Measurements from ENCODE around the gene RPL27A.

RPL27A gene

DNA sequence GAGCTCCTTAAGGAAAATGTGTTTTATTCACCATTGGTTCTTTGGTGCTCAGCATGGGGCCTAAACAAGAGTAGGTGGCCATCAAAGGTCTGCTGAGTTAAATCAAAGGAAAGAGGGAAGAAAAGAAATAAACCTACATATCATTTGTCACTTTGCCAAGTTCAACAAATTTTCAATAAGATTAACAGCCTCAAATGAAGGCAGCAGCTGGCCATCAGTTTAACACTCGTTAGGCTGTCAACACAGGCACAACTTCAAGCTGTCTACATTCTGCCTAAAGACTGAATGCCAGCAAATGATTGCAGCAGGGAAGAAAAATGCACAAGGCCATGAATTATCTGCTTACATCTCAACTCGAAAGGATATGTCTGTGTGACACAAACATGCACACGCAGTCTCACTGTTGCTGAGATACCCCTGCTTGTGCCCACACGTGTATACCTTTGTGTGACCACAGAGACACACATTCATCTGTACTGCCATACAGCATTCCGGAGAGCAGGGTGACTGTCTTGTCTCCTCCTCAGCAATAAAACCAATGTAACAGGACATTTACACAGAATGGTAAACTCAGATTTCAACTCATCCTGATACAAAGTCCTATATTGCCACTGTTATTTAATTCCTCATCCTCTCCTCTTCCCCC lies 40.3 kb upstream of the RPL27A start:
- H3K27ac ChIP-seq, result no peak overlapping the region
- TF ChIP-seq, protein P1, sequence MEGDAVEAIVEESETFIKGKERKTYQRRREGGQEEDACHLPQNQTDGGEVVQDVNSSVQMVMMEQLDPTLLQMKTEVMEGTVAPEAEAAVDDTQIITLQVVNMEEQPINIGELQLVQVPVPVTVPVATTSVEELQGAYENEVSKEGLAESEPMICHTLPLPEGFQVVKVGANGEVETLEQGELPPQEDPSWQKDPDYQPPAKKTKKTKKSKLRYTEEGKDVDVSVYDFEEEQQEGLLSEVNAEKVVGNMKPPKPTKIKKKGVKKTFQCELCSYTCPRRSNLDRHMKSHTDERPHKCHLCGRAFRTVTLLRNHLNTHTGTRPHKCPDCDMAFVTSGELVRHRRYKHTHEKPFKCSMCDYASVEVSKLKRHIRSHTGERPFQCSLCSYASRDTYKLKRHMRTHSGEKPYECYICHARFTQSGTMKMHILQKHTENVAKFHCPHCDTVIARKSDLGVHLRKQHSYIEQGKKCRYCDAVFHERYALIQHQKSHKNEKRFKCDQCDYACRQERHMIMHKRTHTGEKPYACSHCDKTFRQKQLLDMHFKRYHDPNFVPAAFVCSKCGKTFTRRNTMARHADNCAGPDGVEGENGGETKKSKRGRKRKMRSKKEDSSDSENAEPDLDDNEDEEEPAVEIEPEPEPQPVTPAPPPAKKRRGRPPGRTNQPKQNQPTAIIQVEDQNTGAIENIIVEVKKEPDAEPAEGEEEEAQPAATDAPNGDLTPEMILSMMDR (conservative IDR thresholded peaks at IDR 0.05), result no peak

DNA sequence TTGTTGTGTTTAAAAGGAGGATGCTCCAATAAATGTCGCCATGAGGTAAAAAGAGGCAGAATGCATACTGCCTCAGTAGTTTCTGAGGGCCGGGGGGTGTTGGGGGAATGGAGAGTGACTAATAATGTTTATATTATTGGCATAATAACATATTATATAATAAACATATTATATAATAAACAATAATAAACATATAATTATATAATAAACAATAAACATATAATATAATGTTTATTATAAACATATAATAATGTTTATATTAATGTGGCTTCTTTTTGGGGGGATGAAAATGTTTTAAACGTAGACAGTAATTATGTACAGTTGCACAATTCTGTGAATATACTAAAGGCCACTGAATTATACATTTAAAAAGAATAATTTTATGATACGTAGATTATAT lies 35.7 kb upstream of the RPL27A start:
- H3K27ac ChIP-seq, result no peak overlapping the region
- TF ChIP-seq, protein P1 (conservative IDR thresholded peaks at IDR 0.05), result no peak

DNA sequence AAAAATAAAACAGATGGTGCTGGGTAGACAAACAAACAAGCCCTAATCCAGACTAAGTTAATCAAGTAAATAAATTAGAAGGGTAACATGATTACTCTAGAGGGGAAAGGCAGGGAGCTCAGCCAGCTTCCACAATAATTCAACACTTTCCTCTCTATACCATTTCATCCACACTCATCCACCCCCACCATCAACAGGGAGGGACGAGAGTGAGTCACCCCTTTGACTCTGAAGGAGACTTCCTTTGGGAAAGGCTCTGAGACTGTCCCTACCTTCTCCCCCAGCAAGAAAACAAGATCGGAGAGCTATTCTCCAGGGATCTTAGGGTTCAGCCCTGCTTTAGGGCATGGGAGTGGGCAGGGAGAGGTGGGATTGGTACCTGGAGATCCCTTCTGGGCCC lies 33.2 kb upstream of the RPL27A start:
- H3K27ac ChIP-seq, result no peak overlapping the region
- TF ChIP-seq, protein P1 (conservative IDR thresholded peaks at IDR 0.05), result no peak

DNA sequence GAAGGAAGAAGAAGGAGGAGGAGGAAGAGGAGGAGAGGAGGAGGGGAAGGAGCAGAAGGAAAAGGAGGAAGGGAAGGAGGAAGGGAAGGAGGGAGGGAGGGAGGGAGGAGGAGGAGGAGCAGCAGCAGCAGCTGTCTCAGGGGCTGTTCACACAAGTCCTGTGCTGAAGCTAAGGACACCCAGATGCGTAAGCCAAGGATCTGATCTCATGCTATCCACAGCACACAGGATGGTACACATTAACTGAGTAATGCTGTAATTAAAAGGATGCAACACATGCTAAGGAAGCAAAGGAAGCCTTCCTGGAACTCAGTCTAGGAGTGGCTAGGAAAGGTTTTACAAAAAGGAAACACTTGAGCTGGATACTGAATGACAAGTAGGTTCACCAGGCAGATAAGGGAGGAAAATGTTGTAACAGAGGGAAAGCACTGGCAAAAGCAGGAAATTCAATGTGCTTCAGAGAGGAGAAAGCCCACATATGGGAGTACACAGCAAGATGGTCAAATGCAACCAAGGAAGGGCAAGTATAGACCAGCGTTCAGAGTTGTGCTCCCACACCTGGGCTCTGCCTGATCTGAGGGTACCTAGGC lies 32.1 kb upstream of the RPL27A start:
- no peak overlapping the region for H3K27ac ChIP-seq
- TF ChIP-seq, protein P1 (conservative IDR thresholded peaks at IDR 0.05), result no peak

DNA sequence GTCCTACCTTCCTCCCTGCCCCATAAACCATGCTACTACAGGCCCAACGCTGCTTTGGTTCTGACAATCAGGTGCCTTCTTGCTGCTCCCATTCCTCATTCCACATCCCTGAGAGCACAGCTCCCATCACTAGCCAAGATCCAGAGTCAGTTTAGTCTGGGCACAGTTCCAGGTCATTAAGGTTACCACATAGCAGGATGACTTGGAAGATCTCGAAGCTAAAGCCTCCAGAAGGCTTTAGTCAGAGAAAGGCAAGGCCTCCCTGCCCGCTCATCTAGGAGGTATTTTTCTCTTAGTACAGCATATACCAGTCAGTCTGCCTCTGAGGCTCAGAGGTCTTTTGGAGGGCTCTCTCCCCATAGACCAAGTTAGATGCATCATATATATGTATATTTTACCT lies 30.5 kb upstream of the RPL27A start:
- no peak overlapping the region for H3K27ac ChIP-seq
- TF ChIP-seq, protein P1 (conservative IDR thresholded peaks at IDR 0.05), result no peak

DNA sequence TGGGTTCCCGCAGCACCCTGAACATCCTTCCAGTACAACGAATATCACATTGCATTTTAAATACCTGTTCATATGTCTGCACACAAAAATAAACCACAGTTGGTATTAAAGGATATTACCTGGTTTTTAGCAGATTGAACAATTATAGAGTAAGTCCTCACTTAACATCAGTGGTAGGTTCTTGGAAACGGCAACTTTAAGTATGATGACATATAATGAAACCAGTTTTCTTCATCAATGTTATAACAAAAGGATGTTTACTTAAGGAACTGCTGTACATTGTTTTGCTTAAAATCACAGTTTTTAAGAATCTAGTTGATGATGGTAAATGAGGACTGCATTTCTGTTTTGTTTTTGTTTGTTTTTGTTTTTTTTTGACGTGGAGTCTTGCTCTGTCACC lies 28.1 kb upstream of the RPL27A start:
- TF ChIP-seq, protein P1 (conservative IDR thresholded peaks at IDR 0.05), result no peak
- no peak overlapping the region for H3K27ac ChIP-seq

DNA sequence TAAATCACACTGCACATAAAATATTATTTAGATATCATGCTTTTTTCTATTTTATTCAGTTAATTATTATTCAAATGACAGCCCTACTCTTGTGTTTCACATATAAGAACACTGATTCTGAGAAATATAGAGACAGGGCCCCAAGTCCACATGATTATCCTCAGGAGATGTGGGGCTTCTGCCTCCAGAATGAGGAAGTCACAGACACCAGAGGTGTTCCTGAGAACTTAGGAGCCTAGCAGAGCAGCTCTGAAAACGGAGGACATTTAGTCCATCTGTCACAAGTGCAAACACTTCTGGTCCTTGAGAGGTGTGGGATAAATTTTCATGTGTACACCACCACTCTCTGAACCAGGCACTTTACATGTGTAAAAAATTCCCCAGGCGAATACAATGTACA lies 26.3 kb upstream of the RPL27A start:
- TF ChIP-seq, protein P1 (conservative IDR thresholded peaks at IDR 0.05), result no peak

More for the DNA sequence above, 26.3 kb upstream of the RPL27A start:
- no peak overlapping the region for H3K27ac ChIP-seq
